Gastroesophageal sphincter (tissue), 4 donors: Measurements from ENCODE around the gene DUSP3. TPM values are rescaled to one million over a fixed set of nuclear protein-coding genes. Genes with fewer than 3 reads are reported as not detected.

Experiments
- ATAC-seq: fragments of 150-250 bp; one replicate; pipeline ENCODE4 v1.9.1; 2016; ENCODE audit warnings: mild to moderate bottlenecking, moderate library complexity
- H3K27ac ChIP-seq, 4 donors: fragments of 200-600 bp; sonication (generic) in 3 of 4; 1 replicate in 3 of 4; 2 replicates in 1 of 4; pipeline ENCODE4 v1.5.1; 2016 to 2019
- H3K27me3 ChIP-seq: fragments of 200-600 bp; sonication (generic); one replicate; pipeline ENCODE4 v1.5.1; 2019
- H3K36me3 ChIP-seq, 2 donors: fragments of 200-600 bp; sonication (generic); one replicate each; pipeline ENCODE4 v1.5.1; 2019; ENCODE audit warnings: control low read depth in 1 of 2
- H3K4me1 ChIP-seq, 3 donors: fragments of 200-600 bp; sonication (generic); 1 replicate in 2 of 3; 2 replicates in 1 of 3; pipeline ENCODE4 v1.5.1; 2016 to 2019; ENCODE audit warnings: control low read depth in 2 of 3
- H3K4me3 ChIP-seq, 2 donors: fragments of 200-600 bp; sonication (generic); one replicate each; pipeline ENCODE4 v1.5.1; 2019; ENCODE audit warnings: mild to moderate bottlenecking in 1 of 2, moderate library complexity in 1 of 2
- H3K9me3 ChIP-seq, 3 donors: fragments of 200-600 bp; sonication (generic); one replicate each; pipeline ENCODE4 v1.5.1; 2017 to 2019; ENCODE audit warnings: control low read depth in 2 of 3
- CTCF ChIP-seq, 4 experiments: fragments of 200-600 bp in 2 of 4; fragments of 450-650 bp in 2 of 4; sonication (generic) in 1 of 4; IDR thresholded peaks; one replicate each; pipeline ENCODE4 v1.5.1; 2017 to 2019; ENCODE audit warnings: antibody characterized with exemption in 4 of 4, mild to moderate bottlenecking in 2 of 4, moderate library complexity in 2 of 4
- EP300 ChIP-seq: sonication (generic); formaldehyde crosslinking; IDR thresholded peaks from one replicate; pipeline ENCODE4 v1.6.1; 2017; ENCODE audit warnings: antibody characterized with exemption, mild to moderate bottlenecking
- POLR2A ChIP-seq, 2 donors: fragments of 450-650 bp; IDR thresholded peaks; one replicate each; pipeline ENCODE4 v1.6.1; 2017; ENCODE audit warnings: antibody characterized with exemption in 2 of 2, mild to moderate bottlenecking in 2 of 2, moderate library complexity in 1 of 2
- POLR2AphosphoS5 ChIP-seq: sonication (generic); formaldehyde crosslinking; IDR thresholded peaks from one replicate; pipeline ENCODE4 v1.6.1; 2017; ENCODE audit warnings: antibody characterized with exemption
- WGBS, 2 donors: methylation state at CpG; one replicate each; pipeline ENCODE4 v1.1.5; 2018; ENCODE audit warnings: low coverage in 1 of 2; 5-methylcytosine and 5-hydroxymethylcytosine counted together
- total RNA-seq, 4 donors: library from RNA; depleted of rRNA; stranded (reverse); fragments of >200 nt; gene quantifications; one replicate each; pipeline ENCODE4 v1.1.0, GENCODE V29; 2016

The DUSP3 gene
- total RNA-seq, 4 donors from 2014 or later, result 127 to 228 (median 154) TPM

DNA sequence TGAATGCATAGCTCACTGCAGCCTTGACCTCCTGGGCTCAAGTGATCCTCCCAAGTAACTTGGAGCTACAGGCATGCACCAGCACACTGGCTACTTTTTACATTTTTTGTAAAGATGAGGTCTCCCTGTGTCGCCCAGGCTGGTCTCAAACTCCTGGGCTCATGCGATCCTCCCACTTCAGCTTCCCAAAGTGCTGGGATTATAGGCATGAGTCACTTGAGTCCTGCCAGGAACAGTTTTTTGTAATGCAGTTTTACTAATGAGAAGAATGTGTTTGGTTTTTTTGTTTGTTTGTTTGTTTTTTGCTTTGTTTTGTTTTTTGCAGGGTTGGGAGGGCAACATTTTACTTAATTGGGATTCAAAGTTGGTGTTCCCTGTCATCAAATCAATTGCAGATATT, 42.4 kb downstream of the DUSP3 start:
- 88% methylated on average over 2 of the region's 2 CpGs; no CpG with 5 or more reads in 1 of the 2 donors for WGBS, 2 donors
- Histone ChIP-seq H3K4me3 (no peak overlapping the region), H3K27ac (no peak overlapping the region), H3K36me3 (no peaks in the 10 kb centered on the region), H3K27me3 (no peaks in the 10 kb centered on the region), H3K4me1 (no peaks in the 10 kb centered on the region), H3K9me3 (no peaks in the 10 kb centered on the region)
- no peak for ATAC-seq
- TF ChIP-seq POLR2AphosphoS5, result no peak
- TF ChIP-seq CTCF (IDR thresholded peaks at IDR 0.05), result no peak
- no peak for TF ChIP-seq POLR2A (IDR thresholded peaks at IDR 0.05)
- TF ChIP-seq EP300, result no peak

DNA sequence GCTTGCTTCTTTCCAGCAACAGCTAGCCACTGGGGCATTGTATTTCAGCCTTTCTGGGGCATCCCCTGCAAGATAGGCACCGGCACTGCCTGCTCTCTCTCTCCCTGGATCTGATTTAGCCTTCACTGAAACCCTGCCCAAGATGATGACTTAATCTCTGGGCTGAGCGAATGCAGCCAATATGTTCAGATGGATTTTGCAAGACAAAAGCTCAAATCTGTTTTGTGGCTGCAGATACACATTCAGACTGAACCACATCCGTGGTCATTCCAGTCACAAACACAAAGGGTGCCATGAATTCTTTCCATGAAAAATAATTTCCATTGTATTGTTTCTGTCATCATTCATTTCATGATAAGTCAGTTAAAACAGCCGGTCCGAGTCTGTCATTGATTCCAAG, 44.4 kb downstream of the DUSP3 start:
- Histone ChIP-seq H3K36me3 (no peaks in the 10 kb centered on the region), H3K27ac (no peak overlapping the region), H3K4me1 (no peaks in the 10 kb centered on the region), H3K4me3 (no peak overlapping the region), H3K27me3 (no peaks in the 10 kb centered on the region), H3K9me3 (no peaks in the 10 kb centered on the region)
- WGBS, 2 donors, result 42 to 48% methylated on average over 4 of the region's 5 CpGs
- peak; percentile 31 for ATAC-seq
- TF ChIP-seq POLR2A (IDR thresholded peaks at IDR 0.05) (no peak), CTCF (IDR thresholded peaks at IDR 0.05) (no peak), POLR2AphosphoS5 (no peak), EP300 (no peak)

- Histone ChIP-seq H3K4me1 (no peaks in the 10 kb centered on the region), H3K9me3 (no peaks in the 10 kb centered on the region), H3K36me3 (no peaks in the 10 kb centered on the region), H3K27ac (no peak overlapping the region), H3K27me3 (no peaks in the 10 kb centered on the region), H3K4me3 (no peak overlapping the region)
- TF ChIP-seq EP300, result no peak
- TF ChIP-seq CTCF (IDR thresholded peaks at IDR 0.05), result no peak
- no peak for TF ChIP-seq POLR2AphosphoS5
- TF ChIP-seq POLR2A (IDR thresholded peaks at IDR 0.05), result no peak
- WGBS, 2 donors, result 40% methylated on average over 1 of the region's 1 CpG; no CpG with 5 or more reads in 1 of the 2 donors
- ATAC-seq, result no peak
These were observed 44.8 kb downstream of the DUSP3 start for GRCh38 chr17:43733956-43734355.

- Histone ChIP-seq H3K4me1 (no peaks in the 10 kb centered on the region), H3K9me3 (no peaks in the 10 kb centered on the region), H3K27ac (no peak overlapping the region), H3K36me3 (no peaks in the 10 kb centered on the region), H3K4me3 (no peak overlapping the region), H3K27me3 (no peaks in the 10 kb centered on the region)
- ATAC-seq, result no peak
- 94 to 100% methylated on average over 1 to 2 of the region's 2 CpGs for WGBS, 2 donors
- no peak for TF ChIP-seq POLR2A (IDR thresholded peaks at IDR 0.05)
These were observed 45.8 kb downstream of the DUSP3 start for GRCh38 chr17:43732958-43733357.

- Histone ChIP-seq H3K27me3 (no peaks in the 10 kb centered on the region), H3K27ac (no peak overlapping the region), H3K4me3 (no peak overlapping the region), H3K9me3 (no peaks in the 10 kb centered on the region), H3K4me1 (no peaks in the 10 kb centered on the region), H3K36me3 (no peaks in the 10 kb centered on the region)
- no peak for TF ChIP-seq POLR2A (IDR thresholded peaks at IDR 0.05)
- TF ChIP-seq EP300, result no peak
- no peak for TF ChIP-seq CTCF (IDR thresholded peaks at IDR 0.05)
- TF ChIP-seq POLR2AphosphoS5, result no peak
- WGBS, 2 donors, result 60 to 65% methylated on average over 6 to 7 of the region's 8 CpGs
- no peak for ATAC-seq
These were observed 50.7 kb downstream of the DUSP3 start for GRCh38 chr17:43728081-43728480.
